ENCODE data around the gene SLC15A4.
A peak's percentile ranks its signal among the peaks of the same experiment; 100 is the strongest.

The SLC15A4 gene

DNA sequence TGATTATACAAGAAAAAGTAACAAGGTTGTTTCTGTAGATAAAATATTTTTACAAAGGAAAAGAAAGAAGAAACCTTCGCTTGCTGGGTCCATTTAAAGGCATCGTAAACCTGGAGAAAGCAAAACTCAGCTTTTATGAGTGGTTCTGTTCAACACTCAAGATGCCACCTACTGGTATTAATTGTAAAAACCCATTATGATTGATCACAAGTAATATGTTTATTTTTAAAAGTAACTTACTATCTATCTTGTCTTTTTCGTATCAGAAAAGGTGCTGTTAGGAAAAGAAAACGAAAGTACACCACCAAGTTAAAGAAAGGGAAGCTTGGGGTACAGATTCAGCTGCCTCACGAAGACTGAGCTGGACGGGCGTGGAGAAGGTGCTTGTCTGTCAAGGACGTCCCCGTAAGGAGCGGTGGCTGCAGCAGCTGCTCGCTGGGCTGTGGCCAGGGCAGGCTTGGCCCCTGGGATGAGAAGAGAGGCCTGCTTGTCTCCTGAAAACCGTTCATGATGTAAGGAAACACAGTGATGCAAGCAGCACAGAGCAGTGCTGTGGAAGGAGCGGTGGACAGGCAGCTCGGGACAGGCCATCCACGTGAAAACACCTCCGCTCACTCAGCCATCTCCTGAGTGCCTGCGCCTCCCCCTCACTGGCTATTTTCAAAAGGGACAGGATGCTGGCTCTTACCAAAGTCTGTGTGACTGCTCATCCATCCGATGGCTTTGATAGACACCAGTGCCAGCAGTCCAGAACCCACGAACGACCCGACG lies 25.0 kb downstream of the SLC15A4 start:
- in situ Hi-C loops (cut with MboI; ENCODE audit: low pct_unique_long_range_greater_than_20kb, low sequenced_read_pairs) = no loop called here
- no peak for DNase-seq

DNA sequence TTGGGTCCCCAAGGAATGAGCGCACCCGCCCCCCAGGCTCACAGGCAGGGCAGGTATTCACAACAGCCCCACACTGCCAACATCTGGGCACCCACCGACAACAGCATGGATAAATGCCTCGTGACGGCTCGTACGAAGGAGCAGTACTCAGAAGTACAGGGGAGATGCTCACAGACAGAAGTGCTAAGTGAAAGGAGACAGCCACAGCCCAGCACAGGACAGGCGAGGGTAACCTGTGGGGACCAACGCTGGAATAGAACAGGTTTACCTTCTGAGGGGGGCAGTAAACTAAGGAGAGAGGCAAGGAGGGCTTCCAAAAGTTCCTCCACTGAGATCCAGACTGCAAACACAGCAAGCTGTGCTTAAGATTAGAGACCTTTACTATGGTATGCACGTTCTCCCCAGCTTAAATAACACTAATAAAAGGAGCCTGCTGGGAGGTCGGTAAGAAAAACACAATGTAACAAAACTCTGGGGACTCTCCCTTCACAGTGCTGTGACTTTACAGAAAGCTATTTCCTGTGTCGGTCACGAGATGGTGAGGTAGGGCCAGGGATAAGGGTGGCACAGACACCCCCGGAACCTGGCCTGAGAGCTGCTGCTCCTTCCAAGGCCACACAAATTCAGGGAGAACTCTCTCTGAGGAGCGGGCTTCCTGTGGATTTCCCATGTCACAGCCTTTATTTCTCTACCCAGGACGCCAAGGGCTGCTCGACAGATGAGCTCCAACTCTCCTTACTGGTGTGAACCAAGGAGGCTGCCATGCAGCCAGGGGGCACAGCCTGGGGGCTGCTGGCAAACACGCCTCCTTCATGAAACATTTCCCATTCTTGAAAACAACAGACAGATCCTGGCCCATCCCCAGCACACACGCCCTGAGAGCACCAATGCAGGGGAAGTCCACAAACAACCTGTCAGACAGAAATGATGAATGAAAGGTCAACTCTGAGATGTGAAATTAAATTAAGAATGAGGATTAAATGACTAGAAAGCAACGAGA lies 26.3 kb downstream of the SLC15A4 start:
- no peak for DNase-seq
- in situ Hi-C loops (cut with MboI; ENCODE audit: low pct_unique_long_range_greater_than_20kb, low sequenced_read_pairs) = no loop called here

DNA sequence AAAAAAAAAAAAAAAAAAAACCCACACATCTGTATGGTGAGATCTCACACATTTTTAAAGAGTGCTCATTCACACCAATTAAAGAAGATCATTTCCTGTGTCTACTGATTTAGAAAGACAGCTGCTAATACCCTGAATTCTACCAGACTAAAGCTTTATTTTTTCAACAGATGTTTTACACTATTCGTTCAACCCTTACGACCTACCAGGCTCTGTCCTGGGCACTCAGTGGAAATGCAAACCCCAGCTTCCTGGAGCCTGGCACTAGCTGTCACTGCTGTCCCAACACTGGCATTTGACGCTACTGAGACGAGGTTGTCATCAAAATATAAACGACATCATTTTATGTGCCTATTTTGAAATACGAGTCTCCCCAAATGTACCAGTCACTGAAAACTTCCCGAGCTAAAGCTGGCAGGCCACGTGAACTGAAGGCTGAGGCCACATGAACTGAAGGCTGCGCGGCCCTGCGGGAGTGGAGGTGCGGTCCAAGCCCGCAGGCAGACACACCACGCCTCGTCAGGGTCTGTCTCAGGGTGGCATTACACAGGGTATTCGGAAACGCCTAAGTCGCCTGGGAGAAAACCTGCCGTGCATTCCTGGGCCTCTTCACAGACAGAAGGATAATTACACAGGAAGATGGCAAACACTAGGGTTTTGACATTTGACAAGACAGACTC lies 27.2 kb downstream of the SLC15A4 start:
- no peak for DNase-seq
- in situ Hi-C loops (cut with MboI; ENCODE audit: low pct_unique_long_range_greater_than_20kb, low sequenced_read_pairs) = no loop called here

DNA sequence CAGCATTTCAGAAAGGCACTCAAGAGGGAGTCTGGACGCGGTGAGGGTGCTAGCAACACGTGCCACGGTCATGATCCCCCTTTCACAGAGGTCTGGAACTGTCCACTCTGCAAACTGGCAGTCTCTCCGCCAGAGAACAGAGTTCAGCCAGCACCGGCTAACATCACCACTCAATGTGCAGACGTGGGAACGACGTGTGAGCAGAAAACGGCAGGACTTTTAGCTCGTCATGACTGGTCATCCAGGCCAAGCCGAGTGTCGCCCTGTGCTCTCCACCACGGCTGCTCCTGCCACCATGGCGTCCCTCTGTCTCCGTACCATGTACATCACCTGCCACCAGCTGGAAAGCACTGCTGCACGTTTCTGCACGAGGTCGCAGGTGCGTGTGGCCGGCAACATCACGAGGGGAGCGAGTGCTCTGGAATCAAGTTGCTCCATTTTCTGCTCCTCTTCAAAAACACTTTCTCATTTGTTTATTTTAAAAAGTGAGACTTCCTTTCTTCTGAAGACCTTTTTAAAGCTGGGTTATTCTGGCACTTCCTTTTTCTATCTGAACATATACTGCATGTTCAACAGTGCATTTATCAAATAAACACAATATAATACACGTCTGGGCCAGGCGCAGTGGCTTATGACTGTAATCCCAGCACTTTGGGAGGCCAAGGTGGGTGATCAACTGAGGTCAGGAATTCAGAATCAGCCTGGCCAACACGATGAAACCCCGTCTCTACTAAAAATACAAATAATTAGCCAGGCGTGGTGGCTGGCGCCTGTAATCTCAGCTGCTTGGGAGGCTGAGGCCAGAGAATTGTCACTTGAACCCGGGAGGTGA lies 28.0 kb downstream of the SLC15A4 start:
- in situ Hi-C loops (cut with MboI; ENCODE audit: low pct_unique_long_range_greater_than_20kb, low sequenced_read_pairs) = no loop called here

DNA sequence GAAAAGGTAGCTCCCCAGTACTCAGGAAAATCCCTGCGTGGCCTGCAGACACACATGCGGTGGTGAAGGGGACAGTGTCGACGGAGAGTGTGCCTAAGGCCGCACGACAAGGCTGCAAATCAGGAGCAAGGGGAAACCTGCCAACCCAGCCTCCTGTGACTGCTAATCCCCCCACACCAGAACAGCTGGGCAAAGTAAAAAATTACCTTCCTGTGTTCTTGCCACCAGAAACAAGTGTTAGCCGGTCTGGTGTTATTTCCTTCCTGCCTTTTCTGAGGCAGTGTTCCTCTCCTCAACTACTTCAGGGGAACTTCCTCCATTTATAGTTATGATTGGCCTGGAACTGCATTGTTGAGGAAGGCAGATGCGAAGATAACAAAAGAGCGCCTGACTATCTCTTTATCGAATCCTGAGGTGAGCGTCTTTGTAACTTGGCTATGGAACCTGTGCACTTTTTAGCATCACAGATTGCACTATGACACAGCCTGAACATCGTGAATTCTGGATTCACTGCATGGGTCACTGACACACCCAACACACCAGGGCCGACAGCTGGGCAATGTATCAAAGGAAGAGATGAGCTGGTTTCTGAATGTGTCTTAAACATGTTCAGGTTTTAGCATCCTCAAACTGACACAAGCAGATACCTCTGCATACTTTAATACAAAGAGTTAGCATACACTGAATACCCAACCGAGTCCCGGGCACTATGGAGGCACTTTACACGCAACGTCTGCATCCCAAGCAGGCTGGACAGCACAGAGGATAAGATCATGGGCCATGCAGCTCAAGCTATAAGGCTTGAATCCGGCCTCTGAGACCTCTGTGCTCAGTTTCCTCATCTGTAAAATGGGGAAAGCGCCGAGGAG lies 28.9 kb downstream of the SLC15A4 start:
- in situ Hi-C loops (cut with MboI; ENCODE audit: low pct_unique_long_range_greater_than_20kb, low sequenced_read_pairs) = no loop called here
- DNase-seq = peak; percentile 49

More for the DNA sequence above, 28.0 kb downstream of the SLC15A4 start:
- no peak for DNase-seq

DNA sequence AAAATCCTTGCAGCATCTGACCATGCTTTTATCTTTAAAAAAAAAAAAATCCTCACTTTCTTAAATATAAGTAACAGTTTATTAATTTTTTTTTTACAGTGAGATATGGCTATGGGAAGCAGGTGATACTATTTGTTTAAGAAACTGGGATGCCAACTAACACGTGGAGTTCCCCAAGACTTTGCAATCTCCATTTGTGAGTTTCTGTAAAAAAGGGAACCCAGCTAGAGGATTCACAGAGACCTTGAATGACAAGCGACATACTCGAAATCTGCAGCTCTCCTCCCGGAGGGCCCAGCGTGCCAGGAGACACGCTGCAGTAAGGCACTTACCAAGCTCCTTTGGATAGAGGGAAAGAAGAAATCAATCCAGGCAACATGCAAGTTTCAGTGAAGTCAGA lies 30.1 kb downstream of the SLC15A4 start:
- in situ Hi-C loops (cut with MboI; ENCODE audit: low pct_unique_long_range_greater_than_20kb, low sequenced_read_pairs) = no loop called here
- no peak for DNase-seq

DNA sequence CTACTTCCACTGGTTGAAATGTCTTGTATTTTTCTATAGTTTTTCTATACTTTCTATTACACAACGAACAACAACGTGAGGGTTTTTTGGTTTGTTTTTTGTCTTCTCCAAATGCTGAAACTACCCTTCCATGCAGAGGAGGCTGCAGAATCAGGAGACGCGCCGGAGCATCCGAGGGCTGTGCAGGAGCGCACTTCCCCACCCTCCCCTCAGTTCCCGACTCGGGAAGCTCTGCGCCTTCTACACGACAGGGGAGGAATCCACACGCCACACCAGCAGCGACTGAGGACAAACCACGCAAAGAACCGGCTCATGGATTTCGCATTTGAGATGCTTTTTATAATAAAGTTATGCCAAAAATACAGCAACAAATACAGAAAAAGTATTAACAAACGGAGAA lies 30.9 kb downstream of the SLC15A4 start:
- in situ Hi-C loops (cut with MboI; ENCODE audit: low pct_unique_long_range_greater_than_20kb, low sequenced_read_pairs) = no loop called here

DNA sequence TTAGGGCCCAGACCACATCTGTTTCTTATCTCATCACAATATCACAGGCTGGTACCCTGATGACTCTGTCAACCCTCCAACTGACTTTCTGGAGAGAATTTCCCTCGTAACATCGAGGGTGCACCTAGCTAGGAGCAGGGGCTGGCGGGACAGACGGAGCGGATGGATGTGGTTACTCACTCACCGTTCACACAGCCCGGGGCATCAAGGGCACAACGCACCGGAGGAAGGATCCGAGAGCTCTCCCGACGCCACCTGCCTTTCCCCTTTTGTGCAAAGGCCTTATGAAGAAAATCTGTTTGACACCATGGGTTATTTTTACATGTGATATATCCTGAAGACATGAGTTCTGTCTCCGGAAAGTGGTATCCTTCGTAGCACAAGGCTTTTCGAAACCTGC lies 31.4 kb downstream of the SLC15A4 start:
- no peak for DNase-seq
- in situ Hi-C loops (cut with MboI; ENCODE audit: low pct_unique_long_range_greater_than_20kb, low sequenced_read_pairs) = no loop called here

More for the DNA sequence above, 30.9 kb downstream of the SLC15A4 start:
- DNase-seq = no peak

DNA sequence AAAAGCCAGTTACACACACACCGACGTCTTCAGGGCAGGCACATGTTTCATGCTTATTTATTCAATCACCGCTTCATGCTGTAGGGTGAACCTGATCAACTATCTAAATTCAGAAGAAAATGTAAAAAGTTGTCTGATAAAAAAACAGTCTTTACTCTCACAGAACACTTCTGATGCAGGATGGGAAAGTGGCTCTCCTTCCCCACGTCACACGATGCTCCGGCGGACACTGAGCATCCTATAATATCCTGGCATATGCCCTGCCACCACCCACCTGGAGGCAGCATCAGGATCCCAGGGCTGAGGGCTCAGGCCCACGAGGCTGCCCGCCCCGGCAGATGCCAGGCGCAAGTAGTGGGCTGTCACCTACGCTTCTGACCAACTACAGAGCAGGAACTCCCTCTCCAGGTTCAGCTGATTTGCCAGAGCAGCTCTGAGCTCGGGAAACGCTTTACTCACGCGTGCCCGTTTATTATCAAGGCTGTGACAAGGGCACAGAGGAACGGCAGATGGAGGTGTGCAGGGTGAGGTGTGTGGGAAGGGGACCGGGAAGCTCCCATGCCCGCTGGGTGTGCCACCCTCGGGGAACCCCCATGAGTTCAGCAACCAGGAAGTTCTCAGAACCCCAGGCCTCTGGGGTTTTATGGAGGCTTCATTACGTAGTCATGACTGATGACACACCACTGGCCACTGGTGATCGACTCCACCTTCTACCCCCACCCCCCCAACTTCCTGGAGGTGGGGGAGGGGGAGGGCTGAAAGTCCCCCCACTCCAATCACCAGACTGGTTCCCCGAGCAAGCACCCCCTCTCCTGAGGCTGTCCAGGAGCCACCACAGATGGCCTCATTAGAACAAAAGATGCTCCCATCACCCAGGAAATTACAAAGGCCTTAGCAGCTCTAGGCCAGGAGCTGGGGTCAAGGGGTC lies 32.1 kb downstream of the SLC15A4 start:
- no peak for DNase-seq

DNA sequence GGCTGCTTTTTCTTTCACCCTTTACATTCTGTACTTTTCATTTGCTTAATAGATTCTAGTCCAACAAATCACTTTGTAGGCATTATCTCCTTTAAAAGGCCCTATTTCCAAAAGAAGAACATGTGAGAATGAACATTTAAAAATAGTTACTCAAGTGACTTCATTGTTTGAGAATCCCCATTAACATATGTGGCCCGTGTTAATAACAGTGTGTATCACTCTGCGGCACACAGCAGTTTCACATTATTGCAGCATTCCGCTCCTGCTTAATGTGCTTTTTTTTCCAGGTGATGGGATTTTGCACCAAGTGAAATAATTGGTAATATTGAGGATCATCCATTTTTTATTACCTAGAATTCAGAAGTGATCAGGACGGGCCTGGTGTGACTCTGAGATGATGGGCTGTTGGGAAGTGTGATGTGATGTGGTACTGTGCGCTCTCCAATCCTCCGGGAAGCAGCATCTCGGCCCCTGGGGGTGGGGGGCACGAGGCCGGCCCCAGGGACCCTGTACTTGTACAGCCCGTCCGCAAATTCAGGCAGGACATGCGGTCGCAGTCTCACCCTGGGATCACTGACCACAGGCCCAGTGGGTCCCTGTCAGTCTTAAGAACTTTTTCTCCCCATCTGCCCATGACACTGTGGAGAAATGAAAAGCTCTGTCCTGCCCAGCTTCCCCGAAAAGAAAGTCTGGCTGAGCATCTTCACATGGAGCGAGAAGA lies 32.9 kb downstream of the SLC15A4 start:
- in situ Hi-C loops (cut with MboI; ENCODE audit: low pct_unique_long_range_greater_than_20kb, low sequenced_read_pairs) = no loop called here

More for the DNA sequence above, 32.1 kb downstream of the SLC15A4 start:
- in situ Hi-C loops (cut with MboI; ENCODE audit: low pct_unique_long_range_greater_than_20kb, low sequenced_read_pairs) = no loop called here

DNA sequence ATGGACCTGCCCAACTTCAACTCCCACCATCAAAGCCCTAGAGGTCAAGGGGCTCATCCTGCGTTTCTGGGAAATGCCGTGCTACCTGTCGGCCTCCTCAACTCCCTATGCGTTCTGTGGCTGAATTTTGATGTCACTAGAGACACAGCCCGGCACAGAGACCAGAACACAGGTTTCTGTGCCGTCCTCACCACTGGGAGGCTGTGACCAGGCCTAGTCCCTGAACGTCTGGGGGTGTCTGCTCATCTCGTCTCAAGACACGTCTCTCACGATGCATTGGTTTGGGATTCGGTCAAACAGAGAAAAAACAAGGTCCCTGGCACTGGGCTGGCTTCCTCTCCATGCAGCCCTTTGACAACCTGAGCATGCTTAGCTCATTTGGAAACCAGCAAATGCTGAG lies 33.5 kb downstream of the SLC15A4 start:
- in situ Hi-C loops (cut with MboI; ENCODE audit: low pct_unique_long_range_greater_than_20kb, low sequenced_read_pairs) = no loop called here
- no peak for DNase-seq

More for the DNA sequence above, 32.9 kb downstream of the SLC15A4 start:
- no peak for DNase-seq

DNA sequence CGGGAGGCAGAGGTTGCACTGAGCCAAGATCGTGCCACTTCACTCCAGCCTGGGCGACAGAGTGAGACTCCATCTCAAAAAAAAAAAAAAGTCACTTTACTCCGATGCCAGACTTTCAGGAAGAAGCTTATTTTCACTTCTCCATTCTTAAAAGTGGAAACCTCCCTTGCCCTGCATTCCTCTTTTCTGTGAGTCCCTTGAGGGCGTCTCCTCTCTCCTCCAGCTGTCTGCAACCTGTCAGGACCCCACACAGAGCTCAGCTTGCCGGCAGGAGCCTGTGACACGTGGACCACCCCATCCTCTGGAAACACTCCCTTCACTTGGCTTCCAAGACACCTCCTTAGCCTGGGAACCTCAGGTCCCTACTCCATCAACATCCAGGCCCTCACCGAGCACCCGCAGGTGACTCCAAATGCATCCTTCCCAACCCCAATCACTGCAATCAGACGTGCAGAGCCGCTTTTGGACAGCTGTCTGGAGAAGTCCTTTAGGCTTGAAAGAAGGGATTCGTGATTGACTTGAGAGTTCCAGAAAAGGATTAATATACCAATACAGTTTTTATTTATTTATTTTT lies 34.3 kb downstream of the SLC15A4 start:
- DNase-seq = peak; percentile 42
- in situ Hi-C loops (cut with MboI; ENCODE audit: low pct_unique_long_range_greater_than_20kb, low sequenced_read_pairs) = no loop called here

DNA sequence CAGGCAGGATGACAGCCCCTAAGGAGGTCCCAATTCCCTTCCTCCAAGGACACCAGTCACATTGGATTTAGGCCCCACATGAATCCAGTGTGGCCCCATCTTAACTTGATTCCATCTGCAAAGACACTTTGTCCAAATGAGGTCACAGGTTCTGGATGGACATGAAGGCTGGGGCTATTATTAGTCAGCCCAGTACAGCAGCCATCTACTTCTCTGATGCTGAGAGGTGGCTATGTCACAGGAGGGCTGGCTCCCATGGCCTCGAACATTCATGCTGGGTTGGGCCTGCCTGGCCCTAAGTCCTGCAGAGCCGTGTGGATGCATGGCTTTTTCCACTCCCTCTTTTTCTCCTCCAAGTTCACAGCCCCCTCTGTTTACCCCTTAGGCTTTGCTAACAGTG lies 35.9 kb downstream of the SLC15A4 start:
- in situ Hi-C loops (cut with MboI; ENCODE audit: low pct_unique_long_range_greater_than_20kb, low sequenced_read_pairs) = no loop called here
- DNase-seq = no peak

DNA sequence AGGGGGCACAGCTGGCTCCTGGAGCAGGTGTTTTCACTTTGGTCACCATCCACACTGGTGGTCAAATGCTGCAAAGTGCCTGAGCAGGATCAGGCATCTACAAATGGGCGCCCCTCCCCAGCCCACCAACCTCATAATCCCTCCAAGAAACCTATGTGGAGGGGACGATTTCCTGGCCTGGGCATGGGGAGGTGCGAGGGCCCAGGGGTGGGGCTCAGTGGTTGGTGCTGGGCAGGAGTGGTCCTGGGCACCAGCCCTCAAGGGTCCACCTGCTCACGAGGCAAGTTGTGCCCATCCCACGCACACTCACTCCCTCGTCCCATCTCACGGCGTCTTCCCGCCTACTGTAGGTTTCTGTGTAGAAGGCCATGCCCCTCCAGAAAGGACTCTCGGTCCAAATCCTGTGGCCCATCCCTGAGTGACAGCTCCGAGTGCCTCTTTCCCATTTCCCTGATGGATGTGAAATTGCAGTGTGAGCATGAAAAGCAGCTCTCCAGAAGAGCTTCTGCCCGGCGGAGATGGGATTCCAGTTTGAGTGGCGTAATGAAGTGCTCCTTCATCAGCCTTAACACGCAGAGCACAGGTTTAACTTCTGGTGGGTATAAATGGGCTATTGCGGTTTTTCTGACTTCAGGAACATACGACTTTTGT lies 36.9 kb downstream of the SLC15A4 start:
- in situ Hi-C loops (cut with MboI; ENCODE audit: low pct_unique_long_range_greater_than_20kb, low sequenced_read_pairs) = no loop called here
- no peak for DNase-seq

DNA sequence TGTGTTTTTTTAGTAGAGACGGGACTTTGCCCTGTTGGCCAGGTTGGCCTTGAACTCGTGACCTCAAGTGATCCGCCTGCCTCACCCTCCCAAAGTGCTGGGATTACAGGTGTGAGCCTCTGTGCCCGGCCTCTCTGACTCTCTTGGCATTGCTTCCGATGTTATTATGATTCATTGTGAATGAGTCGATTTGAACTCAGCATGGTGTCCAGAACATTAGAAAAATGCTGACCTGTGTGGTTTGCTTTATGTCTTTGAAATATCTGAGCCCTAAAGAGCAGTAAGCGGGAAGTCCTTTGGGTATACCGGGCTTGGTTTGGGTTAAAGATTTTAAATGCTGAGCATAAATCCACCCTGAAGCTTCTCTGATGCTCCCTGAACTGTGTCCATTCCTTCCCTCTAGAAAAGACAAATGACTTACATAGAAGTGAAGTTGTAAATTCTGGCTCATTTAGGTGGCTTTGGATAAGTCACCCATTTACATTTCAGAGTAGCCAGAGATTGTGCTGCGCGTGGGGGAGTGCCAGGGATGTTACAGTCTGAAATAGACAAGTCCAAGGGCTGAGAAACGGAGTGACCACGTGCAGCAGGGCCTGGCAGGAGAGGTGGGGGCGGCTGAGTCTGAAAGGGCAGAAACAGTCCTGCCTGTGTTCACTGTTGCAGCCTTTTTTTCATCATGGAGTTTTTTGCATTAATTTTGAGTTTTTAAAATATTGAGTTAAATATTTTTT lies 39.6 kb downstream of the SLC15A4 start:
- in situ Hi-C loops (cut with MboI; ENCODE audit: low pct_unique_long_range_greater_than_20kb, low sequenced_read_pairs) = no loop called here
- no peak for DNase-seq
